Osteocyte (in vitro differentiated cells): ENCODE results near the gene DET1. TPM values are rescaled to one million over a fixed set of nuclear protein-coding genes. Genes with fewer than 3 reads are reported as not detected.

Experiments
- DNase-seq: peaks from one replicate; pipeline ENCODE4 v3.0.0; 2021; ENCODE audit warnings: mixed read lengths; ENCODE audit not compliant: unreplicated experiment; ENCODE audit errors: extremely low spot score
- H3K27ac Mint-ChIP-seq: one replicate; pipeline ENCODE4 v1.8.0; 2021; ENCODE audit warnings: mild to moderate bottlenecking, mixed read lengths; ENCODE audit not compliant: unreplicated experiment
- H3K27me3 Mint-ChIP-seq: one replicate; pipeline ENCODE4 v1.8.0; 2021; ENCODE audit warnings: mixed read lengths; ENCODE audit not compliant: unreplicated experiment
- H3K36me3 Mint-ChIP-seq: one replicate; pipeline ENCODE4 v1.8.0; 2021; ENCODE audit warnings: mixed read lengths; ENCODE audit not compliant: unreplicated experiment
- H3K4me1 Mint-ChIP-seq: one replicate; pipeline ENCODE4 v1.8.0; 2021; ENCODE audit warnings: mixed read lengths; ENCODE audit not compliant: unreplicated experiment
- H3K4me3 Mint-ChIP-seq: one replicate; pipeline ENCODE4 v1.8.0; 2021; ENCODE audit warnings: mild to moderate bottlenecking, moderate library complexity, mixed read lengths; ENCODE audit not compliant: unreplicated experiment
- H3K9me3 Mint-ChIP-seq: one replicate; pipeline ENCODE4 v1.8.0; 2021; ENCODE audit warnings: mixed read lengths; ENCODE audit not compliant: unreplicated experiment
- total RNA-seq: library from RNA; stranded (reverse); gene quantifications from 2 replicates; pipeline ENCODE4 v1.2.1, GENCODE V29; 2021
- TF ChIP-seq, protein P1 (sequence below): fragments of 200-600 bp; sonication (generic); IDR thresholded peaks from 2 replicates; pipeline ENCODE4 v1.5.0; 2021; ENCODE audit warnings: antibody characterized with exemption, mild to moderate bottlenecking, moderate library complexity

The DET1 gene
- total RNA-seq, 1 donor from 2014 or later, result 8.2 TPM

DNA sequence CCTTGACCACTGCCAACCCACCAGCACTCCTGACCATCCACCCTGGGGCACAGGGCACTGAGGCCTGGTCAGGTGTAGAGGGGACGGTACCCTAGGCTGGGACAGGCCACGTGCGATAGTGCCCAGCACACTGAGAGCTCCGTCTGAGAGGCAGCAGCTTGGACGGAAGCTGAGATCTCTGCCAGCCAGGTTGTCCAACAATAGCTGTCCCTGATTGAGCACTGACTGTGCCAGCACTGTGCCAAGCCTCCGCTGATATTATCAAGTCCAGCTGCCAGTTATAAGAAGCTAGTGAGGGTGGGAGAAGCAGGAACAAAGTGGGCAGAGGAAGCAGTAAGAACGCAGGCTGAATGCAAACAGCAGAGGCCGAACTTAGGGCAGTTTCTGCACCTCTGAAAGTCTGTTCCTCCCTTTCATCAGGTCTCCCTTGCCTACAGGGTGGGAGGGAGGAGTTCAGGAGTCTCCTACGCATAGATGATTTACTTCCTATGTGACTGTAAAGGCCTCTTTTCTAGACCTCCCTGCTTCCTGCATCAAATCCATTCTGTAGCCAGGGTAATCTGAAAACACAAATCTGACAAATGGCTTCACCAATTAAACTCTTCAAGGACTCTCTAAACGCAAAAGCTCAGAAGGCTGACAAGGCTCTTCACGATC lies 49.2 kb downstream of the DET1 start:
- peaks cover 3% of the 10 kb centered on the region for H3K36me3 Mint-ChIP-seq
- no peak overlapping the region for H3K4me3 Mint-ChIP-seq
- no peaks in the 10 kb centered on the region for H3K27me3 Mint-ChIP-seq
- no peak overlapping the region for H3K27ac Mint-ChIP-seq
- H3K9me3 Mint-ChIP-seq, result no peaks in the 10 kb centered on the region
- H3K4me1 Mint-ChIP-seq, result no peaks in the 10 kb centered on the region
- DNase-seq, result no peak
- TF ChIP-seq, protein P1, sequence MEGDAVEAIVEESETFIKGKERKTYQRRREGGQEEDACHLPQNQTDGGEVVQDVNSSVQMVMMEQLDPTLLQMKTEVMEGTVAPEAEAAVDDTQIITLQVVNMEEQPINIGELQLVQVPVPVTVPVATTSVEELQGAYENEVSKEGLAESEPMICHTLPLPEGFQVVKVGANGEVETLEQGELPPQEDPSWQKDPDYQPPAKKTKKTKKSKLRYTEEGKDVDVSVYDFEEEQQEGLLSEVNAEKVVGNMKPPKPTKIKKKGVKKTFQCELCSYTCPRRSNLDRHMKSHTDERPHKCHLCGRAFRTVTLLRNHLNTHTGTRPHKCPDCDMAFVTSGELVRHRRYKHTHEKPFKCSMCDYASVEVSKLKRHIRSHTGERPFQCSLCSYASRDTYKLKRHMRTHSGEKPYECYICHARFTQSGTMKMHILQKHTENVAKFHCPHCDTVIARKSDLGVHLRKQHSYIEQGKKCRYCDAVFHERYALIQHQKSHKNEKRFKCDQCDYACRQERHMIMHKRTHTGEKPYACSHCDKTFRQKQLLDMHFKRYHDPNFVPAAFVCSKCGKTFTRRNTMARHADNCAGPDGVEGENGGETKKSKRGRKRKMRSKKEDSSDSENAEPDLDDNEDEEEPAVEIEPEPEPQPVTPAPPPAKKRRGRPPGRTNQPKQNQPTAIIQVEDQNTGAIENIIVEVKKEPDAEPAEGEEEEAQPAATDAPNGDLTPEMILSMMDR, result no peak

DNA sequence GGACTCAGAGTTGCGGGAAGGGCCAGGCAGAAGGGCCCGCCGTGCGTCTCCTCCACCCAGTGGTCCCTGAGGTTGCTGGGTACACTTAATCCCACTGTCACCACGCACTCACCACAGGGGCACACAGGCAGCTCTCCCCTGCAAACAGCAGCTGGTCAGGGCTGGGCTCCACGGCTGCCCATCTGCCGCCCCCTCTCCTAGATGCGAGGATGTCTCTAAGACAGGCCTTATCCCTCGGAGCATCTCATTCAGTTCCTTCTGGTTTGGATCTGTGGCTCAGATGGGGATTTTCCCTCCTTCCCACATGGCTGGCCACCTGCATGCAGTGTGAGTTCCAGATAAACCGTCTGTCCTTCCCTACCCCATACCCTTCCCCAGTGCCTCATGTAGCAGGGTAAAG lies 52.6 kb downstream of the DET1 start:
- no peak overlapping the region for H3K4me3 Mint-ChIP-seq

DNA sequence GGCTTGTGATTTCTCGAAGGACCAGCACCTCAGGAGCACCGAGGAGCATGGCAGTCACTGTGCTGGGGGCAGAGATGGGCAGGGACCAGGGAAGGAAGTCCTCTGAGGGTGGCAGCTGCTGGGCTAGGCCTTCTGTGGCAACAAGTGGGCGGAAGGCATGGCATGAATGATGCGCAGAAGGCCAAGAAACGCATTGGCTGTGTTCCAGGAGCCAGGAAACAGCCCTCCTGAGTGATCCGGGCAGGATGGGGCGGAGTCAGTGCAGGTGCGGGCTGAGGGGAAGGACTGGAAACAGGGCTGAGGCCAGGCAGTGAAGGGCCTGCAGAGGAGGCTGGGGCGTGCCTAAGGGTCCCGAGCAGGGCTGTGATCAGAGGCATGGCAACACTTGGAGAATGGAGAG lies 55.3 kb downstream of the DET1 start:
- Mint-ChIP-seq H3K27ac (no peak overlapping the region), H3K36me3 (no peaks in the 10 kb centered on the region), H3K9me3 (no peaks in the 10 kb centered on the region), H3K4me3 (no peak overlapping the region), H3K4me1 (no peaks in the 10 kb centered on the region), H3K27me3 (no peaks in the 10 kb centered on the region)
- no peak for DNase-seq
- TF ChIP-seq, protein P1, result no peak

More for the DNA sequence above, 52.6 kb downstream of the DET1 start:
- Mint-ChIP-seq H3K9me3 (no peaks in the 10 kb centered on the region), H3K27ac (no peak overlapping the region), H3K36me3 (peaks cover 3% of the 10 kb centered on the region), H3K27me3 (no peaks in the 10 kb centered on the region), H3K4me1 (no peaks in the 10 kb centered on the region)
- TF ChIP-seq, protein P1, result no peak
- DNase-seq, result no peak

DNA sequence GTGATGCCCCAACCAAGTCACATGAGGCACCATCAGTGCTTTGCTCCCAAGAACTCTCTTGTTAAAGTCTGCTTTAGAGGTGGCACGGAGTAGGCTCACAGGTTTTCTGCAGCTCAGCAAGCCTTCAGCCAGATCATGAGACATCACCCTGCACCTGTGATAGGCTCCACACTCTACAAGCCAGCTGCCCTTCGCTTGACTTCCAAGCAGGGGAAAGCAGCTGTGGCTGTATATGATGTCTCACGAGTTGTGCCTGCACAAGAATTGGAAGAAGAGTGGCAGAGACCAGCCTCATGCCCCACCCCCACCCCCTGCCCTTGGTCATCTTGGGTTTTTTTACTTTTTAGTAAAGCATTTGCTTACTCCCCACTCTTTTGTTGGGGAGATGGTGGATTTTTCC lies 56.4 kb downstream of the DET1 start:
- no peak overlapping the region for H3K27ac Mint-ChIP-seq
- no peaks in the 10 kb centered on the region for H3K27me3 Mint-ChIP-seq
- H3K9me3 Mint-ChIP-seq, result no peaks in the 10 kb centered on the region
- H3K4me1 Mint-ChIP-seq, result no peaks in the 10 kb centered on the region
- DNase-seq, result no peak
- H3K36me3 Mint-ChIP-seq, result no peaks in the 10 kb centered on the region
- H3K4me3 Mint-ChIP-seq, result no peak overlapping the region
- TF ChIP-seq, protein P1, result no peak

DNA sequence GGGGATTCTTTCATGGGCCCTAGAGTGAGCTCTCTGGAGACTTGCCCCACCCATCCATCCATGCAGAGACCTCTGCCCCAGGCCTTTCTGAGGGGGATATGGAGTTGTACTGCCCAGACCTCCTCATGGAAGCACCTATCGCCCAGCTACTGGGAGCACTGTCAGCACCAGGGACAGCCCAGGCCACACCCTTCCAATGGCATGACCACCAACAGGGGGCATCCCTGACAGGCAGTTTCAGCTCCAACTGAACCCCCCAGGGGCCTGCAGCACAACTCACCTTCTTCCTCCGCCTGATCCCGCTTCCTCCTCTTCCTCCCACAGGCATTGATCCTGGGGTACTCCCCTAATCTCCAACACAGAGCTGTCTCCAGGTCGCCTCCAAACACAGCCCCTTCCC lies 57.2 kb downstream of the DET1 start:
- Mint-ChIP-seq H3K4me1 (no peaks in the 10 kb centered on the region), H3K27ac (no peak overlapping the region), H3K9me3 (no peaks in the 10 kb centered on the region), H3K27me3 (no peaks in the 10 kb centered on the region), H3K36me3 (no peaks in the 10 kb centered on the region), H3K4me3 (no peak overlapping the region)
- DNase-seq, result no peak
- TF ChIP-seq, protein P1, result no peak
